Measurements from ENCODE around the gene METTL25. TPM values are rescaled to one million over a fixed set of nuclear protein-coding genes. Genes with fewer than 3 reads are reported as not detected.

Gene METTL25
- total RNA-seq, 1 experiment from 2014 or later, result 11.6 TPM

- H3K27me3 ChIP-seq (ENCODE audit: insufficient read depth, low read length), result no peaks in the 10 kb centered on the region
- H3K9ac ChIP-seq (ENCODE audit: extremely low read depth, insufficient read length, low read length), result no peak overlapping the region
- no peak for TF ChIP-seq CTCF (conservative IDR thresholded peaks at IDR 0.05)
- no peak overlapping the region for H3K23ac ChIP-seq (ENCODE audit: insufficient read length, low read depth, low read length)
- H3K4me1 Mint-ChIP-seq, result no peaks in the 10 kb centered on the region
- no peak overlapping the region for H2BK15ac ChIP-seq (ENCODE audit: low read depth, low read length)
- no peak overlapping the region for H2AK5ac ChIP-seq (ENCODE audit: insufficient read length, low read length)
- H3K23me2 ChIP-seq (ENCODE audit: insufficient read length, low read depth, low read length, poor library complexity, severe bottlenecking), result no peaks in the 10 kb centered on the region
- no peak overlapping the region for H2BK12ac ChIP-seq (ENCODE audit: insufficient read length, low read depth, low read length)
- H3K4me3 Mint-ChIP-seq, result no peak overlapping the region
- H3K4me2 ChIP-seq (ENCODE audit: insufficient read depth, insufficient read length, low read length), result no peak overlapping the region
- no peaks in the 10 kb centered on the region for H3K79me1 ChIP-seq (ENCODE audit: insufficient read depth, low read depth, low read length, poor library complexity, severe bottlenecking)
- H3K18ac ChIP-seq (ENCODE audit: insufficient read length, low read depth, low read length), result no peak overlapping the region
- no peaks in the 10 kb centered on the region for H3K9me3 Mint-ChIP-seq
- no peaks in the 10 kb centered on the region for H3K36me3 Mint-ChIP-seq (ENCODE audit: insufficient read depth in 1 of 3, low read depth in 3 of 3)
- H3K27me3 Mint-ChIP-seq (ENCODE audit: low read depth), result no peaks in the 10 kb centered on the region
- H2BK20ac ChIP-seq (ENCODE audit: low read depth, low read length, poor library complexity, severe bottlenecking), result no peak overlapping the region
- H3K79me2 ChIP-seq (ENCODE audit: insufficient read depth, low read length), result no peaks in the 10 kb centered on the region; the same call in 1 of the 2 replicates
- no peaks in the 10 kb centered on the region for H3K9me3 ChIP-seq (ENCODE audit: control insufficient read depth, low read depth, low read length)
- H2BK5ac ChIP-seq (ENCODE audit: insufficient read length, low read length), result no peak overlapping the region
- no peaks in the 10 kb centered on the region for H3K4me1 ChIP-seq (ENCODE audit: insufficient read depth, low read length)
- no peak overlapping the region for H3K4ac ChIP-seq (ENCODE audit: low read depth, low read length)
- H2BK120ac ChIP-seq (ENCODE audit: low read depth, low read length, poor library complexity, severe bottlenecking), result no peak overlapping the region
- no peak overlapping the region for H4K5ac ChIP-seq (ENCODE audit: insufficient read length, low read depth, low read length)
- H3K56ac ChIP-seq (ENCODE audit: insufficient read length, low read depth, low read length), result no peak overlapping the region
- no peak overlapping the region for H4K91ac ChIP-seq (ENCODE audit: insufficient read length, low read depth, low read length)
- H4K8ac ChIP-seq (replicated peaks; ENCODE audit: insufficient read length, low read depth, low read length), result no peak overlapping the region
- no peak for DNase-seq
- WGBS (ENCODE audit: extremely low coverage, insufficient read length, low lambda C conversion rate), result no CpG with 5 or more reads among the region's 2 CpGs
- H4K20me1 ChIP-seq (ENCODE audit: control insufficient read depth, insufficient read depth, insufficient read length), result no peaks in the 10 kb centered on the region
- H3K27ac ChIP-seq (ENCODE audit: insufficient read length, low read depth, low read length), result no peak overlapping the region
- no peak overlapping the region for H2AFZ ChIP-seq (ENCODE audit: low read length)
- H3K14ac ChIP-seq (ENCODE audit: insufficient read depth, low read length), result no peak overlapping the region
- H3K27ac Mint-ChIP-seq, result no peak overlapping the region
- no peak overlapping the region for H3T11ph ChIP-seq (ENCODE audit: low read length)
Measured at GRCh38 chr12:82515652-82516051, 157.3 kb downstream of the METTL25 start.
